GM18870 (cell line): ENCODE data around the gene NRP1.

Source experiments
- ATAC-seq: cut with Tn5 transposase; IDR thresholded peaks from one replicate; pipeline ENCODE4 v1.9.1; 2021; ENCODE audit warnings: moderate library complexity; ENCODE audit not compliant: unreplicated experiment

The NRP1 gene

DNA sequence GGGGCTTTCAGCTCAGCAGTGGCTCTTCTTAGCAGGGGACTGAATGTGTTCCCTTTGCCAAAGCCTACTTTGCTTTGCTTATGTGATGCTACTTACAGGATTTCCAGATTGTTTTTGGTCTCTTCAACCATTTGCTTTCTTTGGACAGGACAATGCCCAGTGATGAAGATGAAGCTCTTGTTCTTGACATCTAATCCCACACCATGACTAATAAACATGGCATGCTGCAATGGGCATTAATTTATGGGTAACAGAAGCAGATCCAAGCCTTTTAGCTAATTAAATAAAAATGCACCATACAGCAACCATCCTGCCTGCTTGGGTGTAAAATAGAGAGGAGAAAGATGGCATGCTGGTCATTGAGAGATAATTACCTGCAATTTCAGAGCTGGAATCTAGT is 200.9 kb downstream of the NRP1 start:
- no peak for ATAC-seq

DNA sequence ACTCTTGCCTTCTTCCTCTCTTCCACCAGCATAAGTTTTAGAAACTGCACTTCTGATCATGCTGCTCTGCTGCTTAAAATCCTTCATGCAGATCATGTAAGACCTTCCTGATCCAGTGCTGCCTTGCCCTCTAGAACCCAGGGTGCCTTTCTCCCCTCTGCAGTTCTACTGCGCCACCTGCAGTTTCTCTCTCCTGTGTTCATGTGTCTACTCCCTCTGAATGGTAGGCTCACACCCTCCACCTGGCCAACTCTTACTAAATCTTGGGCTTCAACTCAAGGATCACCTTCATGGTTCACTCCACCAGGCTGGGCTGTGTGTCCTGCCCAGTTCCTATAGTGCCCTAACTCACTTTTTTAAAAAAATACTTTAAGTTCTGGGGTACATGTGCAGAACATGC is 201.8 kb downstream of the NRP1 start:
- ATAC-seq: no peak

DNA sequence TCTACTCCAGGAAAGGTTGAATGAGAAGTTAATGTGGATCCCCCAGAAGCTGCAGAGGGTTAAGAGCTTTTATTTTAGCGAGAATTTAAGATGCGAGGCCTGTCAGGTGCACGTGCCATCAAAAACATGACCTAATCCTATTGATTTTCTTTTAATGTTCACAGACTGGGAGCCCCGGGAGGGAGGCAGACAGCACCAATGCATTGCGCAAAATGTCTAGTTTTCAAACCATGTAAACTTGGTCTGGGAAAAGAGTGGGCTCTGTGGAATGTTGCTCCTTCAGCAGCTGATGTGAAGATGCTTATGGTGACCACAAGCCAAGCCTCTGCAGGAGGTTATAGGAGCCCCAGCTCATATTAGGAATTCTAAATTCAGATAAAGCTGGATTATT is 204.5 kb downstream of the NRP1 start:
- ATAC-seq: no peak

DNA sequence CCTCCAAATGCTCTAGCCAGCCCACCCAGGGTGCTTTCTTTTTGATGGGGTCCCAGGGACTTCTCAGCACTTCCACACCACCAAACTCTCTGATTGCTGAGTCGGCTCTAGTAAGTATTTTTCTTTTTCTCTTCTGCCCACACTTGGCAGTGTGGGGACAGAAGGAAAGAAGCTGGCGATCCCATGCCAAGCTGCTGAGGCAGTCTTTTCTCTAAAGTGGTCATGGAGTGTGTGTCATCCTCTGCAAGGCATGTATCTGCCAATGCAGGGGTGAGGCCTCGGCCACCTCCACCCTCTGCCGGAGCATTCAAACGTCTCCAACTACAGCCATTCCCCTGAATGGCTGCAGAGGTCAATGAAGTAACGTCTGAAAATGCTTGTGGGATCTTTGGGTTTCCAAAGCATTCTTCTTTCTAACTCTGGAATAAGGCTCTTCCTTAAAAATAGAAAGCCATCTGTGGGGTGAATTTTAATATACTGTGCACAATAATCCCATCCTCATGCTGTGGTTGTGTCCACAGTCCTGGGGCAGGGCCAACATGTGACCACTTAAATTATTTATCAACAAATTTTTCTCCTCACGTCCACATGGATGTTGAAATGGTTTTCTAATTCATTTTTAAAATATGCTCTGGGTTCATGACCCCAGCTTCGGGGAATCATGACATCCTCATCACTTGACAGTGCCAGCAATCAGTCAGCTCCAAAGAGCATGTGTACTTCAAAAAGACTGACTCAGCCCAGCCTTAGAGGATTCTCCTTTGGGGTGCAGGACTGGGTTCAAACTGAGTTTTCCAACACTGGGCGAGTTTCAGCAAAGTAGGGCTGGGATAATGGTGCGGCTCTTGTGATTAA is 205.1 kb downstream of the NRP1 start:
- no peak for ATAC-seq

GRCh38 chr10:33127622-33128021 is 206.8 kb downstream of the NRP1 start:
- no peak for ATAC-seq
